Dedifferentiated amniotic fluid mesenchymal stem cell (primary cell): ENCODE data around the gene AIPL1.
A peak's percentile ranks its signal among the peaks of the same experiment; 100 is the strongest.

Experiments
- DNase-seq: peaks from one replicate; pipeline ENCODE4 v3.0.0-alpha.2; 2016; ENCODE audit errors: extremely low spot score

The AIPL1 gene

DNA sequence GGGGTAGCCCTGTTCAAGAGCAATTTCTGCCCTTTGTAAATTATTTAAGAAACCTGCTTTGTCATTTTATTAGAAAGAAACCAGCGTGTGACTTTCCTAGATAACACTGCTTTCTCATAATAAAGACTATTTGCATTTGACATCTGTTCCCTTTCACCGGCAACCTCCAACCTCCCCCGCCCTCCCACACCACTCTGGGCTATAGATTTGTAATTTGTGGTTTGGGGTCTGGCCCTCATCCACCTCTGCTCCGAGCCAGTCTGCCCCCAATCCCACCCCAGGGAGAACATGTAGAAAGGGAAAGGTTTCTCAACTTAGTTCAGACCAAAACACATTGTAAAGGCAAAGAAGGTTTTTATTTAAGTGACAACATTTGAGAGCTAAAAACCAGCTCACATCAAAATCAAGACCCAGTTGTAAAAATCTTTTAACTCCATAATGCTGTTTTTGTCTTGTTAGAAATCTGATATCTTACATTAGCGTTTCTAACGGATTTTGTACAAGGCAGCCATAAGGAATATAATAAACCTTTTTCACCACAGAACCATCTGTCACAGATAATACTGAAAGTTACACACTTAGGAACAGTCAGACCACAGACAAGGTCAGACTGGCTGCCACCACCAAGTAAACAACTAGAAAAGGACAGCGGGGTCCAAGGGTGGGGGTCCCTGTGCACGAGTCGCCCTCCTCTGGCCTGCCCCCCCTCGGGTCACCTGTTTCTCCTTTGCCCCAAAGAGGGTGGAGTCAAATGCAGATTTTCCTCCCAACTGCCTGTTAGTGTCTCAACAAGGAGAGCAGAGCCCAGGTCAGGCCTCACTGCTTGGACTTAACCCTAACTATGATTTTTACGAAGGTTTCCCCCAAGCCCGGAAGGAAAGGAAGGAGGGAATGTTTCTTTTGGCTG is 16.3 kb upstream of the AIPL1 start:
- DNase-seq, result no peak

DNA sequence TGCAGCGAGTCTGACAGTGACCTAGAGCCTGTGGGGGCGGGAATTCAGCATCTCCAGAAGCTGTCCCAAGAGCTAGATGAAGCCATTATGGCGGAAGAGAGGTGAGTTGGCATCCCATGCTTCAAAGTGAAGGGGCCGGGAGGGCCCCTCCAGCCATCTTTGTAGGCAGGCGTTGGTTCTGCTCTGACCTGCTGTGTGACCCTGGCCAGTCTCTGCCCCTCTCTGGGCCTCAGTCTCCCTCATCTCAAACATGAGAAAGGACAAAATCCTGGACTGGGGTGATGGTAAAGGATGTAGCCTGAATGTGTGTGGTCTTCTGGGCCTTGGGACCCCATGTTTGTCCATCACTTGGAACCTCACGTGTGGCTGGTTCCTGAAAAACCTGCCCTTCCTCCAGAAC is 14.4 kb upstream of the AIPL1 start:
- no peak for DNase-seq

DNA sequence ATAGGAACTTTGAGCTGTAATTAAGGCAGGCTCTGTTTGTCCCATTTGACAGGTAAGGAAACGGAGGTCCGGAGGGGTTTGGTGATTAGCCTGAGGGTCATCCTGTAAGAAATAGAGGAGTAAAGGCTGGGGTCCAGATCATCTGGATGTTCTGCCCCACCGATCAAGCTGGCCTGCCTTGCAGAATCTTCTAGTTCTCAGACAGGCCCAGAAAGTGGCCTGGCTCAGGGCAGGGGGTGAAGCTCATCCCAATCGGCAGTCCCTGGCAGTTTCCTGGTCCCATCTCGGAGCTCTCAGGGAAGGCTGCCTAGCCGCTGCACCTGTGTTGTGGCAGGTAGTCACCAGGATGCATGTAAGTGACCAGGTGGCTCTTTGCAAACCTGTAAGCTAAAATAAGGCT is 13.6 kb upstream of the AIPL1 start:
- DNase-seq, result no peak

DNA sequence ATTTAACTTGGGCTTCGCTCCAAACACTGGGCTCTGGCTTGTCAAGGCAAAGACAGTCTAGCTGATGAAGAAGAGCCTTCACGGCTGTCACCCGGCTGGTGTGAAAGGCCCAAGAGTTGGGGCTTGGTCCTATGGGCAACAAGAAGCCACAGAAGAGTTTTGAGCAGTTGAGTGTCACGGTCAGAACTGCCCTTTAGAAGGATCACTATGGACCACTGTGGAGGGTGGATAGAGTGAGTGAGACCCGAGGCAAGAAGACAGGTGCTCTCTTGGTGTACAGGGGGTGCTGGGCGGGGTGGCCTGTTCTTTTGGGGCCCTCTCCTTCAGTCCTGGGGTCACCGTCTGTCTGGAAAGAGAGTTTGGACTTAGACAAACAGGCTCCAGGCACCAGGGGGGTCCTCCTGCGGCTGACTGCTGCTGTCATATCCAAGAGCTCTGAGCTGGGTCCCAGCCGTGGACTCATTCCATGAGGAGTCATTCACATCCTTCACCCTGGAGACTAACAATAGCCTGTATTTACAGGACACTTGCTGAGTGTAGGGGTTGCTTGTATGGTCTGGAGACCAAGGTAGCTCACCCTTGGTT is 11.7 kb upstream of the AIPL1 start:
- no peak for DNase-seq

DNA sequence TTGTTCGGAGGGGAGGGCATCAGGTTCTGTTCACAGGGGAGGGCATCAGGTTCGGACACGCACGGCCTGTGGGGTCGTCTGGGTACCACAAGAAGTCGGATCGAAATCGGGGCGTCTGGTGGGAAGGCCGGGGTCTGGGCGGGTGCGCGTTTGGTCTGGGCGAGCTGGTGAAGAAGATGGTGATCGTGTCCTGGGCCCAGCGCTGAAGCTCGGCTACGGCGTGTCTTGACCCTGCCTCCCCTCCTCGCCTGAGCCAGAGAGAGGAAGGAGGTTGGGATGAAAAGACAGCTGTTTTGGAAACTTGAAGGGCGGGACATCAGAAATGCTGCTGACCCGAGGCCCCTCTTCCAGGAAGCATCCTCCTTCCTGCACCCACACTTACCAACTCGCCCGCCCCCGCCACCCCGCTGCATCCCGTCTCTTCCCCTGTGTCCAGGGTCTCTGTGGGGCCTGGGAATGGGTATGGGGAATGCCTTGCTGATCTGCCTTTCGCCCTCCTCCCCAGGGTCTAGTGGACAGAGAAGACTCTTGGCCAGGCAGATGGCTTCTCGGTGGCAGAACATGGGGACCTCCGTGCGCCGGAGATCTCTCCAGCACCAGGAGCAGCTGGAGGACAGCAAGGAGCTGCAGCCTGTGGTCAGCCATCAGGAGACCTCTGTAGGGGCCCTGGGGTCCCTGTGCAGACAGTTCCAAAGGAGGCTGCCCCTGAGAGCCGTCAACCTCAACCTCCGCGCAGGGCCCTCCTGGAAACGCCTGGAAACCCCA is 9.8 kb upstream of the AIPL1 start:
- no peak for DNase-seq

DNA sequence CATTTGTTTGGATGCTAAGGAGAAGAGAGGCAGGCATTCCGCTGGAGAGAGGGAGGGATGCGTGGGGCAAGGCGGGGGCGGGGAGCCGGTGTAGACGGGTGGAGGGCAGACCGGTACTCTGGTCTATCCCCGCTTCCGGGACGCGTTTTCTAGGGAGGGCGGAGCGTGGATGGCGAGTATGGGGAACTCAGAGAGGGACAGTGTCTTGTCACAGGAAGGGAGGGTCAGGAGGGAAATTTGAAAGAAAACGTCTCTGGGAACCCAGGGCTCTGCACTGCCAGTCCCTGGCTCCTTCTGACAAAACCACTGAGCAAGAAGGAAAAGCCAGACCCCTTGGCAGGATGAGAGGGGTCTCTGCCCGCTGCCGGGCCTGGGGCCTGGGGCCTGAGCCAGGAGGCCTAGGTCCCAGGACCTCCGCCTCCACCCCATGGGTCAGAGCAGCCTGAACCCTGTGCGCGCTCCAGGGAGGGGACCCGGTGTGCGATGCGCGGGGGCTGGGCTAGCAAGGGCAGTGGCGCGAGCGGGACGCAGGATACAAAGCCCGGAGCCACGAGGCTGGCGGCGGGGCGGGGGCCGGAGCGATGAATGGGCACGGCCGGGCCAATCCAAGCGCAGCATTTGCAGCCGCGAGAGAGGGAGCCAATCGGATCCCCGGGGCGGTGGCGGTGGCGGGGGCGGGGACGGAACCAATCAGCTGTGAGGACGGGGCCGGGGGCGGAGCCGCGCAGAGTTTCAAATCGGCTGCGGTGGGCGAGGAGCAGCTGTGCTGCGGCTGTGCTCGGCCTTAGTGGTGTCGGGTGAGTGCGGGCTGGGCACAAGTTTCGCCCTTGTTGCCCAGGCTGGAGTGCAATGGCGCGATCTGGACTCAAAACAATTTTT is 9.0 kb upstream of the AIPL1 start, which contains the start of gene PIMREG:
PIMREG (plus strand) TSS at position 764 of the 879 bp plus-strand sequence. CDS start 656 bp downstream, outside the sequence.
- DNase-seq, result peak; percentile 93

DNA sequence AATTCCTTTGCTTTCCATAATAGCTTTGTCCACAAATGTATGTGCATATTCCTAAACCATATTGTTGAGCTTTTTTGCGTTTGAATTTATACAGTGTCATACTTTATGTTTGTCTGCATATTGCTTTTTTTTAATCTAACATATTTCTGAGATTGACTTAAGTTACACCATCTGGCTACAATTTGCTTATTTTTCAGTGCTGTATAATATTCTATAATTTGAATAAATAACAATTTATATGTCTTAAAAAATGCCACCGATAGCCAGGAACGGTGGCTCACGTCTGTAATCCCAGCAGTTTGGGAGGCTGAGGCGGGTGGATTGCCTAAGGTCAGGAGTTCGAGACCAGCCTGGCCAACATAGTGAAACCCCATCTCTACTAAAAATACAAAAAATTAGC is 7.9 kb upstream of the AIPL1 start:
- DNase-seq, result no peak

DNA sequence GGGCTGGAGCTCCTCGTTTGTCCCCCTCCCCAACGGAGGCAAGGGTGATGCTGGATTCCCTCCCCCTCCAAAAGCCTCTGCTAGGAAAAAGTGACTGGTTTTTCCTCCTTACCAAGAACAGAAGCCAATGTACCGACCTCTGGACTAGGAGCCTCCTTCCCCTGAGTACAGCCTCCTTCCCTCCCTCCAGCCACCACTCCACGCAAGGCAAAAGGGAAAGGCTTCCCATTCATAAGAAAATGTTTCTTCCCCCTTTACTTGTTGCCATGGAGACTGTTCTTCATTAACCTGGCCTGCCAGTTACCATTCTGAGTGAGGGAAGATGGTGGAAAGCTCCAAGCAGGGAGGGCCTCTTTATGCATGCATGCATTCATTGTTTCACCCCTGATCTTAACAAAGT is 5.0 kb upstream of the AIPL1 start:
- no peak for DNase-seq

DNA sequence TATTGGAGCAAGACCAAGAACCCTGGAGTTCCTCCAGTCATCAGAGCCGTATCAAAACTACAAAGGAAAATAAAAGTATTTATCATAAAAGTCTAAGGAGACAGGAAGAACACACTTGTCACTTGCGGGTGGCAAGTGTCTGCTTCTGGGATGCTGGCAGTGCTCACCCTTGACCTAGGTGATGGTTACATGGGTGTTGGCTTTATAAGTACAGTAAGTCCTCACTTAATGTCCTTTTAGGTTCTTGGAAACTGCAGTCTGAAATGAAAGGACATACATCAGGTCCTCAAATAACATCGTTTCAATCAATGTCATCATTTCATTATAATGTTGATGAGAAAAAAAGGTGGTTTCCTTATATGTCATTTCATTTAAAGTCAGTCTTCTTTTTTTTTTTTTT is 3.0 kb upstream of the AIPL1 start:
- no peak for DNase-seq

DNA sequence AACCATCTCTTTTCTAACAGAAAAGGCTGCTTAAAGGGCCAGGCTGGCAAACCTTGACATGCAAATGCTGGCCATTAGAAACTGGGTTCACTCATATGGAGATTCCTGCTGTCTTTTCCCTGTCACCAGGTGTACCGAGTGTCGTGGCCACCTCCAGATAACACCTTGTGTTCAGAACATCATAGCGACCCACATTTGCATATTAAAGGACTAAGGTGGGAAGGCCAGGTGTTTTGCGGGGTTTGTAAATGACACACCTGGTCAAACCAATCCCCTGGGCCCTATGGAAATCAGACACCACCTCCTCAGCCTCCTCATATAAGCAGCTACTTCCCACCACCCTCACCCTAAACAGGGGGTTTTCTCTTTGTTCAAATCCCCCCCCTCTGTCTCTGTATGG is 2.5 kb upstream of the AIPL1 start:
- no peak for DNase-seq

DNA sequence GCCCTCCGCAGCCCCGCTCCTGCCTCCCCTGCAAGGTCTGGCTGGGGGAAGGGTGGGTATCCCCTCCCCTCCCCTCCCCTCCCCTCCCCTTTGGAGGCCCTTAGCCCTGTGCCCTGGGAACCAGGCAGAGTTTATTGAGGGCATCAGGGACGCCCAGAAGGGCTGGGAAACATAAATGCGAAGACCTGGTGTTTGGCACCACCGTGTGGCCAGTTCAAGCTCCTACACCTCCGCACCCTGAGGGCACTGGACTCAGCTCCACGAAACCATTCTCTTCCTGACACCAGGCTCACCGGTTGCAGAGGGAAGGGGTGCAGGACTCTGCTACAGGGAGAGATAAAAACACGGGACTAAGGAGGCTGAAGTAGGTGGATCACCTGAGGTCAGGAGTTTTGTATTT is 1.0 kb upstream of the AIPL1 start:
- peak; percentile 68 for DNase-seq

DNA sequence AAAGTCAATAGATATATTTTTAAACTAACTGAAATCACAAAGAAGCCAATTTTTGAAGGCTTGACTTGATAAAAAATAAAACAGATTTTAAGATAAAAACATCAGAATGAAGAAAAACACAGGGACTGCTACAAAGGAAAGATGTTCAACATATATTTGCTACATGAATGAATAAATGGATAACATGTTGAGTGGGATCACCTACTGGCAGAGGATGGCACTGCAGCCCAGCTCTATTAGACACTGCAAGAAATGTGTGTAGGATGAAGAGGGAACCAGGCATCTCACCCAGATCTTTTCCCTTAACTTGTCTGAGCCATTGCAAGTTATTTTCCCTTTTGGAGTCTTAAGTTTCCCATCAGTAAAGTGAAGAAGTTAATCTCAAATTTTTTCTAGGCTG is 4.2 kb downstream of the AIPL1 start:
- DNase-seq, result no peak

DNA sequence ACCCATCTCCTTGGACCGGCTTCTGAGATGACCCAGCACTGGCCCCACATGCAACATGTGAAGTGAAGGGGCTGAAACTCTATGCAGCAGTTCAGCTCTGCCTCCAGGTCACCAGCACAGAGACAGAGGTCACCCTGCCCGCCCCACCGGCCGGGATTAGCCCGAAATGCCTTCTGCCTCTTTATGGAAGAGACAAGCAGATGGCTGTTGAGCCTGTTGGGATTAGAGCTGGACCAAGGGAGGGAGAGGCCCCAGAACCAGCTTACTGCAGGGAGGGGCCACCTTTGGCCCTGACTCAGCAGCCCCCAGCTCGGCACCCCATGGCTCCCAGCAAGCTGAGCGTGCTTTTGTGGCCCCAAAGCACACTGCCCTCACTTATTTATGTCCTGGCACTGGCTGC is 5.7 kb downstream of the AIPL1 start:
- no peak for DNase-seq

DNA sequence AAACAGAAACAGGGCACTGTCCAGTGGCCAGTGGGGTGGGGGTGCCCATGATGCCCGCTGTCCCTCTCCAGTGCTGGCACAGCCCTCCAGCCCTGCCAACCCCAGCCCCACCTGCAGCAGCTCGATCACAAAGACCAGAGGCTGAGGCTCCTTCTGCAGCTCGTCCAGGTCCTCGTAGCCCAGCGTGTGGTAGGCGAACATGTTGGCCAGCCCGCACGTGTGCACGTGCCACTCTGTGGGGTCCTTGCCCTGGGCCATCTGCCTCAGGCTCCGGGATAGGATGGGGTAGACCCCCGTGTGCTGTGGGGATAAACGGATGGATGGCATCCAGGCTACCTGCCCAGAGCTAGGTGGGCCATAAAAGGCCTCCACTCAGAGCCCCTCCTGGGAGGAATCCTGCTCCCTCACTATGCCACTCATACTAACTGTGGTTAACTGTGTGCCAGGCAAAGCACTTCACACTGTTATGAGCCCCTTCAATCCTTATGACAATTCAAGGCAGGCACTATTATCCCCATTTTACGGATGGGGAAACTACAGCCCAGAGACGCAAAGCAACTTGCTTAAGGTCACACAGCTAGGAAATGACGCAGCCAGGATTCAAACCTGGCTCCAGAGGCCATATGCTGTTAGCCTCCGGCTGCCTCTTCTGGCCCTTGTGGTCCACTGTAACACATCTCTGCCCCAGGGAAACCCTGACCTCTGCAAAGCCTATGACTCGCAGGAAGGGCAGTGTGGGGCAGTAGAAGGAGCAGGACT is 6.5 kb downstream of the AIPL1 start:
- DNase-seq, result no peak

DNA sequence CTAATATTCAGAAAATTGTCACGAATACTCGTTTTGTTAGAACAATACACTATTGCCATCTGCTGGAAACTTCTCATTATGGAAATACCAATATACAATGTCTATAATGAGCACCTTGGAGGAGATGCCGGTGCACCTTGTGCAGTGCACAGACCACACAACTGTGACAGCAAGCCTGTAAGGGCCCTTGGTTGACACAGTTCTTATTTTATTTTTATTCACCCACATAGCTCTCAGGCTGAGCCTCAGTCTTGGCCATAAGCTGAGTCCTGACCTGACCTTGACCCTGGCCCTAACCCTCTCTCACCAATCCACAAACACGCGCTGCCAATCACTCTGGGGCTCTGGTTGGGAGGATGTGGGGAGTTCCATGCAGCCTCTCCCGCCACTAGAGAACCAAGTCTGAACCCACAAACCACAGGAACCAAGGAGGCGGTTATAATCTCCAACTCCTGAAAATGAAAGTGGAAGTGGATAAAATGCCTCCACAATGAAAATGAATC is 7.6 kb downstream of the AIPL1 start:
- no peak for DNase-seq

DNA sequence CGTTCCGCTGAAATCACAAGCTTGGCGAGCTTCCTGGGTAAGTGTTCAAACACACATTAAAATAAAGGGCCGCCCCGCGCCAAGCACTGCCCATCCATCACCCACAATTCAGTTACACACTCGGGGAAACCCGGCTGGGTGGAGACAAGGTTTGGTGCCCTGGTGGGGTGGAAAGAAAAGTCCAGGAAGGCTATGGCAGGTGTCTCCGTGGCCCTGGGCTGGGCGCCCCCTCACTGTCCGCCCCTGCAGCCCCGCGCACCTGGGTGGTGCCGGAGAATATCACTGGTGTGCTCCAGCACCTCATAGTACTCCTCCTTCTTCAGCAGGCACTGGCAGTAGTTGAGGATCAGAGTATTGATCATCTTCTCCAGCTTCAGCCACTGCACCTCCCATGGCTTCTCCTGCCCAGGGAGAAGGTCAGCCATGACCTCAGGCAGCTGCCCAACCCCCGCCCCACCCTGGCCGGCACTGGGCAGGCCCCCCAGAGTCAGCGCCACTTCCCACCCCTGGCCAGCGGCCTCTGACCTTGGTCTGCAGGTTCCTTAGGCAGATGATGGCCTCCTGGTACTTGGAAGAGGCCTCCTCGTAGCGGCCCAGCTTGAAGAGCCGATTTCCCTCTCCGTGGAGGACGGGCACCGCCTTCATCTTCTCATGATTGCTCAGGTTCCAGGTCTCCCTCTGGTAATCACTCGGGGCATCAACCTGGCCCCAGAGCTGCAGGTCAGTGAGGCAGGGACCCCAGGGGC is 8.4 kb downstream of the AIPL1 start:
- no peak for DNase-seq

DNA sequence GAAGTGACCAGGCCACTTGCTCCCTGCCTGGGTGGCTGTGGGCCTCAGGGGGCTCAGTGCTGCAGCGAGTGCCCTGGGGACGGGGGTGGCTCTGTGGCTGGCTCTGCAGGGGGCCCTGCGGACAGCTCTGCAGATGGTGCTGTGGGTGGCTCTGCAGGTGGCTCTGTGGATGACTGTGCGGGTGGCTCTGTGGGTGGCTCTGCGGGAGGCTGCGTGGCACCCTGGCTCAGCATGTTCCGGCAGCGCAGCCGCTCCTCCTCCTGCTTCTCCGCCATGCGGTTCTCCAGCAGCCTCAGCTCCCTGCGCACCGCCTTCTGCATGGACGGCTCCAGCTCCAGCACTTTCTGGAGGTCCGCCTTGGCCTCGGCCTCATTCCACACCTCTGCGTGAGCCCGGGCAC is 9.5 kb downstream of the AIPL1 start:
- no peak for DNase-seq

DNA sequence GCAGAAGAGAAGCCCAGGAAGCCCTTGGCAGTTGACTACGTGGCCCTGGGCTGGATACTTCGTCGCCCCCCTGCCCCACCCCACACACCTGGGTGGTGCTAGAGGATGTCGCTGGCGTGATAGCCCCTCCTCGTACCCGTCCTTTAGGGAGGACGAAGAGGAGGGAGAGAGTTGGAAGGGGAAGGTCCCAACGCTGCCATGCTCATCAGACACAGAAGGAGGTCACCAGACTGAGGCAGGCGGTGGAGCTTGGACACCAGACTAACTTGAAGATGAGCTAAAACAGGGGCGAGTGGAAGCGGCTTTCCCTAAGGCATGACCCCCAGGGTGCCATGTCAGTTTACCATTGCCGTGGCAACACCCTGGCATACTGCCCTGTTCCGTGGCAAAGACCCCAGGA is 11.0 kb downstream of the AIPL1 start:
- no peak for DNase-seq

DNA sequence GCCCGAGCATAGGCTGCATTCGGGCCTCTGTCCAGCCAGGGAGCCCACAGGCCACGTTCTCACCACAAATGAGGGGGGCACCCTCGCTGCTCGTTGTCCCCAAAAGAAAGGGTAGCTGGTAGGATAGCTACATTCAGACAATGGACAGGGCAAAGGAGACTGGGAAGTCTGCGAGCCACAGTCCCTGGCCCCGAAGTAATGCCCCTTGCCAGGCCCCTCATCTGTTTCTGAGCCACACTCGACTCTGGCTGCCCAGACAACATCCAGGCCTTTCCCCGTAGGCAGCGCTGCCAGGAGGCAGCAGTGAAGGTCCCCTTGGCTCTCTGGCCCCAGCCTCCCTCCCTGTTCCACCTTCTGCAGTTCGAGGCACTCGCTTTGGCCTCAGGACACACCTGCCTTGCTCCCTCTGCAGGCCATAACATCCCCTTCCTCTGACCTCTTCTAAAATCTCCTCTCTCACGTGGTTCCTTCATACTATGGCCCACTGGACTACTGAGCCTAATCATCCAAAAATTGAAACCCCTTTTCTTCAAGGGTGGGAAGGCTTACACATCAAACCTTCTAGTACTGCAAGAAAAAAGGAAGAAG is 12.2 kb downstream of the AIPL1 start:
- no peak for DNase-seq
